HT-29 (cell line): Measurements from ENCODE around the gene RGPD3. TPM values are rescaled to one million over a fixed set of nuclear protein-coding genes. Genes with fewer than 3 reads are reported as not detected.
"Not testable (repeated sequence)": the region's sequence is repeated elsewhere in the genome, so short reads cannot be mapped to it uniquely, and the experiment has no call there.

Source experiments
- DNase-seq: peaks from one replicate; pipeline ENCODE4 v3.0.0-alpha.2; 2015; ENCODE audit warnings: low spot score
- total RNA-seq: library from RNA; depleted of rRNA; stranded (reverse); fragments of >200 nt; shearing (Covaris generic); gene quantifications from 2 replicates; pipeline ENCODE4 v1.2.3, GENCODE V29; 2014

Gene RGPD3
- total RNA-seq, 1 experiment from 2014 or later = not detected

DNA sequence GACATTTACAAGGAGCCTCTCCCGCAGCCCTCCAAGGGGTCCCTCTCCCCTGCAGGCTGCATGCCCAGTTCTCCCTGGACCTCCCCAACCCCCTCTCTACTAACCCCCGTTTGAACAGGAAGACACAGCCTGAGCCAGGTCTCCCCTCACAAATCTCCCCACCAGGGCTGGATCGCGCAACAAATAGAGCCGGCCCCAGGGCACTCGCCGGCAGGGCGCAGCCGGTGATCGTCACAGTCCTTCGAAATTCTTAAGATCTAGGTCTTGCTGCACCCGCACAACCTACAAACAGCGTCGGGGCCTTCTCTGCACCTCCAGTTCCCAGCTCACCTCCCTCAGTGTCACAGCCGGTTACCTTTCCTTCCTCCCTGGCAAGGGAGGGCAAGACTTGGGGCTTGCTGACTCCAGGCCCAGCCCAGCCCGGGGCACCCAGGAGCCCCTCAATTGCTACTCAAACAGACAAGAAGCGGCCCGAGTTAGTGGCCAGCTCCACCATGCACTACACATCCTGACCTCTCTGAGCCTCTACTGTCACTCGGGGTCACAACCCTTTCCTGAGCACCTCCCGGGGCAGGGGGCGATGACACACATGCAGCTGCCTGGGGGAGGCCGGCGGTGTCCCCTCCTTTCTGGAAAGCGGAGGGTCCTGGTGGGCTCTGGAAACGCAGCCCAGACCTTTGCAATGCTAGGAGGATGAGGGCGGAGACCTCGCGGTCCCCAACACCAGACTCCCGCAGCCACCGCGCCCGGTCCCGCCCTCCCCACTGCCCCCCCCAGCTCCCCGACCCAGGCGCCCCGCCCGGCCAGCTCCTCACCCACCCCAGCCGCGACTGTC is 18.6 kb upstream of the RGPD3 start, which contains the start of gene CD8B2:
TSS of gene CD8B2 (plus strand) at position 814 of the 835 bp plus-strand sequence. CDS start 63 bp downstream, outside the sequence.
- not testable (repeated sequence) for DNase-seq

DNA sequence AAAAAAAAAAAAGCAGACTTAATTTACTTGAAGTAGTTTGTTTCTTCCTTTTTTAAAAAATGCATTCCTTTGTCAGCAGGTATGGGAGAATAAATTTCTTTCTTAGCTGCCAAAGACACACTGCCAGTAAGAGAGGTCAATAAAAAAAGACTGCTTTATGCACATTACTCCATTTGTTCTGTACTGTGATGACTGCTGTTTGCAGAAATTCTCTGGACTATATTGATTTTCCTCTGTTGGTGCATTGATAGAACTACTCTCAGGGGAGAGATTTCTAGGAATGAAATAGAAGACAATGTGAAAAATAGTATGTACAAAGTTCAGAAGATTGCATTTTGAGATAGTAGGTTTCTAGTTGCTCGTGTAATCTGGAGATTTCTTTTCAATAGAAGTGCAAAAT is 11.3 kb upstream of the RGPD3 start:
- not testable (repeated sequence) for DNase-seq

DNA sequence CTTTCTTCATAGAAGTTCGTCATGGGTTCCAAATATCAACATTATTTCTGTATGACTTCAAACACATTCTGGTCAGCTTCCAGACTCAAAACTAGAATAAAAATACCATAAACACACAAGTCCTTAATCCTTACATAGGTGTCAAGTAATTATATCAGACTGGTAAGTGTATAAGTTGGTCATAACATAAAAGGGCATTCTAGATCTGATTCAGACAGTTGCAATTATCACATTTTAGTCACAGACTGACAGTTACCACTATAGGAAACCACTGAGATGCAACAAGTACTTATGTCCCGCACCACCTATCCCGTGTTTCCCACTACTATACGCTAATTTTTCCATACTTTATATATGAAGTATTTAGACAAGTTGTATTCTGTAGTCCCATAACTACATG is 9.4 kb upstream of the RGPD3 start:
- DNase-seq = not testable (repeated sequence)

DNA sequence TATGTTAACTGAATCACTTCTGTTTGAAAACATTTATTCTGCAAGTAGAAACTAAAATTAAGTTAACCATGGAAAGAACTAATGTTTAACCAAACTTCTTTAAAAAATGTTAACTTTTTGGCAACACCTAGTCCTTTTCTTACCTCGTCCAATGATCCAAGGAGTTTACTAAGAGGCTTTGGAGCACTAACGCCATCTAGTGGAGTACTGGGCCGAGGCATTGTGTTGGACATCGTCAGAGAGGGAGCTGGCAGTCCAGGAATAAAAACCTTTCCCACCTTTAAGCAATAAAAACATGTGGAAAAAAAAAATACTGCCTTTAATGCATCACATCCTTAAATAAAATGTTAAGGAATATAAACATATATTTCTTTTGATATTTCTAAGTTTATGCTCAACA is 2.4 kb upstream of the RGPD3 start:
- DNase-seq = not testable (repeated sequence)

DNA sequence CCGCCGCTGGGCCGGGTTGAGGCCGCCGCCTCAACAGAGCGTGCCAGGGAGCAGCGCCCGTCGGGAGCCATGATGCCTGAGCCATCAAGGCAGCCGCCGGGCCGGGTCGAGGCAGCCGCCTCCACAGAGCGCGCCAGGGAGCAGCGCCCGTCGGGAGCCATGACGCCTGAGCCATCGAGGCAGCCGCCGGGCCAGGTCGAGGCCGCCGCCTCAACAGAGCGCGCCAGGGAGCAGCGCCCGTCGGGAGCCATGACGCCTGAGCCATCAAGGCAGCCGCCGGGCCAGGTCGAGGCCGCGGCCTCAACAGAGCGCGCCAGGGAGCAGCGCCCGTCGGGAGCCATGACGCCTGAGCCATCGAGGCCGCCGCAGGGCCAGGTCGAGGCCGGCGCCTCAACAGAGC is 697 bp downstream of the RGPD3 start:
- not testable (repeated sequence) for DNase-seq

DNA sequence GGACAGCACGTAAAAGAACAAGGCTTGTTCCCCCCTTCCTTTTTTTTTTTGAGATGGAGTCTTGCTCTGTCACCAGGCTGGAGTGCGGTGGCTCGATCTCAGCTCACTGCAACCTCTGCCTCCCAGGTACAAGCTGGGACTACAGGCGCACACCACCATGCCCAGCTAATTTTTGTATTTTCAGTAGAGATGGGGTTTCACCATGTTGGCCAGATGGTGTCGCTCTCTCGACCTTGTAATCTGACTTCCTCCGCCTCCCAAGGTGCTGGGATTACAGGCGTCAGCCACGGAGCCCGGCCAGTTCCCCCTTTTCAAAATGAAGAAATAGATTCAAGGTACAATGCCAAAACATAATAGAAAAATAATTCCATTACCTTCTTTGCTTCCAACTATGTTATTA is 6.3 kb downstream of the RGPD3 start:
- not testable (repeated sequence) for DNase-seq

DNA sequence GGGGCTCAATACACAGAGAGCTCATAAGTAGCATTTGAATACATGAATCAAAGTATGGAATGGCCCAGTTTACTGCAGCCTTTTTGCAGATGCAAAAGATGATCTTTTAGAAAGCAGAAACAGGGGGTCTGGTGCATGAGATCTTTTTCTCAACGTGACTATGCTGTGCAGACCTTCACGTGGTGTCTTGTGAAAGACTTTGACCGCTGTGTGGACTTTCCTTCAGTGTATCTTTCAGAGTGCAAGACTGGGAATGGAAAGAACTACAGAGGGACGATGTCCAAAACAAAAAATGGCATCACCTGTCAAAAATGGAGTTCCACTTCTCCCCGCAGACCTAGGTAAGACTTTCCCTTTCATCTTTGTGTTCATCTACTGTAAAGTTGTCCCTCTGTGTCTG is 77.5 kb downstream of the RGPD3 start:
- DNase-seq = not testable (repeated sequence)

DNA sequence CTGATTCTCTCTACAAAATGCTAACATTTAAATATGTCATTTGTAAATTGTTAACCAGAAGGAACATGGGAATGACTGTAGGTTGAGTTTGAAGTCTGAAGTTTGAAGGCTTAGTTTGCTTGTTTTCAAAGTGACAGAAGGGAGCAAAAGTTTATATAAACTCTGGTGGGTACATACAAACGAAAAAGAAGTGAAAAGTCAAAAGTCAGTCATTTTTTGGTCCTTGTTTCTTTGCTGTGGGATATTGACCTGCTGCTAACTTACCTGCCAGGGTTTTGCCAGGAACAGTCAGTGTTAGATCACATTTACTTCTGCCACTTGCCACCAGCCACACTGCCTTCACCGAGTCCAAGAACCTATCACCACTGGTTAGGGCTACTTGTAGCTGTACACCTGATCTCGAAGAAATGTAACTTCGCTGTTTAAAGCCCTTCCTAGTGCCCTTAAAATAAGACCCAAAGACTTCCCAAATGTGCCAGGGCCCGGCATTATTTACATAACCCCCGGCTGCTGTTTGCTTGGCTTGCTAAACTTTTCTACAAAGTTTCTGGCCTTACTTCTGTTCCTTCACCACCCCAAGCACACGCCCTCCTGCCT is 79.3 kb downstream of the RGPD3 start:
- not testable (repeated sequence) for DNase-seq

DNA sequence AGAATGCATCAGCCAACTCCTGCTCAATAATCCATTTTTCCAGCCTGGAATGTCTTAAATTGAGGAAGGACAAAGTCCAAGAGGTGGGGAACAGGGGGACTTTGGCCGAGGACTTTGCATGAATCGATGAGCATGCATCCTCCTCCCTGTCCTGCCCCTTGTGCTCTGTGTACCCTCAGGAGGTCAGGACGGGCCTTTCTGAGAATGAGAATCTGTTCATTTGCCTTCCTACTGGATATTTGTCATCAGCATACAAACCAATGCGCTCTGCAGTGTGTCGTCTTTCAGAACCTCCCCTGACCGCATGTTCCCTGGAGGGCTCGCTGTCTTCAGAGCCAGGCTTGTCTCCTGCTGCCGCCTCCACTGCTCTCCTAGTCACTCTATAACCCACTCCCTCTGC is 83.7 kb downstream of the RGPD3 start:
- not testable (repeated sequence) for DNase-seq

DNA sequence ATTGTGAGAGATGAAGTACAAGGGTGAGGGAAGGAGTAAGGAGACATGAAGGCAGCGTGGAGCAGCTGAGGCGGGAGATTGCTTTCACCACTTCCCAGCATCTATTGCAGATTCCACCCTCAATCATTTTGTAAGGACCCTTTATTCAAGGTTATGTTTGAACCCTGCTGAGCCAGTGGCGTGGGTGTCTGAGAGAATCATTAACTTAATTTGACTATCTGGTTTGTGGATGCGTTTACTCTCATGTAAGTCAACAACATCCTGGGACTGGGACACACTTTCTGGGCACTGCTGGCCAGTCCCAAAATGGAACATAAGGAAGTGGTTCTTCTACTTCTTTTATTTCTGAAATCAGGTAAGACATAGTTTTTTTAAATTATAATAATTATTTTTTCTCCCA is 86.3 kb downstream of the RGPD3 start:
- DNase-seq = not testable (repeated sequence)

DNA sequence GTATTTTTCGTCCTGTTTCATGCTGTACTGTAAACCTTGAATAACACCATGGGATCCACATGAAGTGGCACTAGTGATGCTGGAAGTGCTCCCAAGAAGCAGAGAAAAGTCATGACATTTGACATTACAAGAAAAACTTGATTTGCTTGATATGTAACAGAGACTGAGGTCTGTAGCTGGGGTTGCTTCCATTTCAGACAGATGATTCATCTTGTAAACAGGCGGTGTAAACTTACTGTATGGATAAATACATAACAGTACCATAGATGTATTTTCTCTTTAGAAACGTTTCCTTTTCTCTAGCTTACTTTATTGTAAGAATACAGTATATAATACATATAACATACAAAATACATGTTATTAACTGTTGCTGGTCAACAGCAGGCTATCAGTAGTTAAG is 88.6 kb downstream of the RGPD3 start:
- not testable (repeated sequence) for DNase-seq

DNA sequence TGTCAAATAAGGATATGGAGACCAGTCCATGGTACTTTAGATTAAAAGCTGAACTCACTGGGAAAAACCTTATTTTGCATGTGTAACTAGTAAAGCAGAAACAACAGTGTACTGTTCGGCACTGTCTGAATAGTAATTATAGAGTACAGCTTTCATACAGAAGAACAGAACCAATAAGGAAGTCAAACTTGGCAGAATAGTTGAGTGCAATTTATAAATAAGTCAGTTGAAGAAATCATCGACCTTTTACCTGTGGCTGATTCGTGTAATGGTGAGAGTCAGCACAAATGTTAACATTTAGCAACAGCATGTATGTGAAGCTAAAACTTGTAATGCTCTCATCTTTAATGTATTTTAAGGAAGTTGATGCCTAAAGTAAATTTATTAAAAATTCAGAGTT is 99.0 kb downstream of the RGPD3 start:
- DNase-seq = not testable (repeated sequence)

DNA sequence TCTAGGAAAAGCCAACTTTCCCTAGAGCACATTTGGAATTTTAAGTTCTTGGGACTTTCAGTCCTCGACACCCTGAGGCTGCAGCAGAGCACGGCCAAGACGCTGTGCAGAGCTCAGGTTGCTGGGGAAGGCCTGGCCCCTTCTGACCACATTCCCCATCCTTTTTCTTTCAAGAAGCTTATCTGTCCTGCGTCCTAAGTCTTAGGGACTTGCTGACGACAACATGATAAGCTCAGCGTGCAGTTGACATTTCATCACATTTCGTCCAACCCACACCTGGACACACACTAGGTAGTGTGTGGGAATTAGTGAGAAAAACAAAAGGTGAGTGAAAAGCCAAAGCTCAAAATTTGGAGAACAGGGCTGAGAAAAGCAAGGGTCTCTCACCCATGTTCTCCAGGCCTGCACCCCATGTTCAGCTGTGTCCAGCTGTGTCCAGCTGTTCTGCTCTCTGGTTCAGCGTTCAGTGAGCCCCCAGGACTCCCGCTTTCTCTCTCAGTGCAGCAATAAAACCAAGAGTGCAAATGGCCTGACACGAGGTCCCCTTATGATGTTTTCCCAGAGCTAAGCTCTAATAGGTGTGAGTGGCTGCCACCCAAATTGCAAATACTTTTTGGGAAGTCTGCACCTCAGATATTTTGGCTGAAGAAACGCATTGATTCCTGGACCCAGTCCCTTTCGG is 101.9 kb downstream of the RGPD3 start:
- DNase-seq = no peak

DNA sequence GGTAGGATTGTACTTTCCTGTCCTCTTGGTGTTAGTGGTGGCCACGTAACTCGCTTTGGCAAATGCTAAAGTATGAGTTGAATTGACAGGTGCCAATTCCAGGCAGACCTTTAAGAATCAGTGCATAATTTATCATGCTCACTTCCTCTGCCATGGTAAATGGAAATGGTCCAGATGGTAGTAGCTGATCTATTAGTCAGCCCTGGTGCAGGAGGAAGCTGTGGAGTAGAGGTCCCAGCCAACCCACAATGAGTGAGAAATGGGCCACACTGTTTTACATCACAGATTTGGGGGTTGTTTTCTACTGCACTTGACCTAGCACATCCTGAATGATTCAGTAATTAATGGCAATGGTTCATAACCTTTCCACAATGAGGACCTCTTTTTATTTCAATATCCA is 104.4 kb downstream of the RGPD3 start:
- no peak for DNase-seq

DNA sequence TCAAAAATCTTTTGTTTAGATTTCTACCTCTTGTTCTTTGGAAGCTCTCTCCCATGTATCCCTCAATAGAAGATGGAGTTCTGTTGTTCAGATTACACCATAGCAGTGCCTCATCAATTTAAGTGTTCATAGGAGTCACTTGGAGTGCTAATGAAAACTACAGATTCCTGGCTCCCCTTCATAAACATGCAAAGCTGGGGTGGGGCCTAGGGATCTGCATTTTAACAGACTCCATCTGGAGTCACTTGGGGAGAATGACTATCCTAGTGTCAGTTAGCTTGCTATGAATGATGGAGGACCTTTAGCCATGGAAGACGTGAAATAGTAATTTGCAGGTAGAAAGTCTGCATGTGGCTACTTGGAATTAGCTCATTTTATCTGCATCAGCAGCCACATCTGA is 105.4 kb downstream of the RGPD3 start:
- no peak for DNase-seq

DNA sequence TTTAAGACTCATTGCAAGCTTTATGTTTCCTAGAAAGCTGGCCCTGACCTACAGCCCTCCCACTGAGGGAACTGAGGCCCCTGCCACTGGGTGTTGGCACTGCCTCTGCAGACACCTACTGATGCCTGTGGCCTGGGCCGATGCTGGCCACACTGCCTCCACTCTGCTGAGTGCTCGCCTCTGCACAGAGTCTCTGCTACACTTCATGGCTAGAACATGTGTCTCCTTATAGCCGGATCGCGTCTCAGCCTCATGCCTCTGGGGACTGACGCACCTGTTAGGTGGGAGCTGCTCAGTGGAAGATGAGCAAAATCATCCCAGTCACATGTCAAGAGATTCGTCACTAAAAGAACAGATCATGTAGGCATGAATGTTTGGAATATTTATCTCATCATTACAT is 108.7 kb downstream of the RGPD3 start:
- no peak for DNase-seq

DNA sequence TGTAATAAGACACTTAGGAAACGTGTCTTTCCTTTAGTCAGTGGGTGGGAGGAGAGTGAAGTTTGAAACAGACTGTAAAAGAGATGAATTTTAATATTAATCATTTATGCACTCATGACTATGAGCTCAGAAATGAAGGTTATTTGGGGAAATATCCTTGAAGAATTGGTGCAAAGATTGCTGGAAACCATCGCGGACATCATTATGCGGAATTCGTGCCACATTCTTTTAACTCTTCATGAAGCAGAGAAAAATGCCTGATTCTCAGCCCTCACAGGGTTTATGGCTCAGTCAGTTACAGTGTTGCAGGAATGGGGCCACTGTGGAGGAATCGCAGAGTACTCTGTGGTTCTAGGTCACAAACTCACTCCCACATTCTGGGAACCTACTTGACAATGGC is 109.7 kb downstream of the RGPD3 start:
- no peak for DNase-seq

DNA sequence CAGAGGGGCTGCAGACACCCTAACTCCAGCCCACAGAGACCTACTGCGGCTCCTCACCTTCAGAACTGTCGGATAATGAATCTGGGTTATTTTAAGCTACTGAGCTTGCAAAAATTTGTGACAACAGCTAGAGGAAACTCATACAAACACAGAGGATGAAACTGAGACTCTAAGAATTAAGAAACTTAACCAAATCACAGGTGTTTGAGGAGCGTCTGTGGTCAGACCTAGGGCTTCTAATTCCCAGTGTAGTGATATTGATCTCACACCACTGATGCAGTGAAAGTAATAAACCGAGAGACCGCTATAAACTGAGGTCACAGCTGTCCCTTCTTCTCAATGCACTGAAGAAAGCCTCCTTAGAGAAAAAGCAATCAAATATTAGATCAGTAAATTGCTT is 110.1 kb downstream of the RGPD3 start:
- no peak for DNase-seq

DNA sequence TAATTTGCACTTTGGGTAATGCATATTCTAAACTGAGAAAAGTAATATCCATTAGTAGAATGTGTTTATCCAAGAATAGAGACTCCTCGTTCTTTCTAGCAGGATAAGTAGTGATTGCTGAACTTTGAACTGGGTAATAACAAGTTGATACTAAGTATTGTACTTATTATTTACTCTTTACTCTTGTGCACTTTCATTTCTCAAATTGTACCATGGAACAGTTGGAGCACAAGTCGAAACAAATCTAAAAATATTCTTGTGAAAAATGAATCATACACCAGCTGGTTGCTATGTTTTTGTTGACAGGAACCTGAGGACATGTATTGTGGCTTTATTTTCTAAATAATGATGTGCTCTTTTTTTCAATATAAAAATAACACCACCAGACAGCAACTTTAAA is 111.9 kb downstream of the RGPD3 start:
- no peak for DNase-seq

DNA sequence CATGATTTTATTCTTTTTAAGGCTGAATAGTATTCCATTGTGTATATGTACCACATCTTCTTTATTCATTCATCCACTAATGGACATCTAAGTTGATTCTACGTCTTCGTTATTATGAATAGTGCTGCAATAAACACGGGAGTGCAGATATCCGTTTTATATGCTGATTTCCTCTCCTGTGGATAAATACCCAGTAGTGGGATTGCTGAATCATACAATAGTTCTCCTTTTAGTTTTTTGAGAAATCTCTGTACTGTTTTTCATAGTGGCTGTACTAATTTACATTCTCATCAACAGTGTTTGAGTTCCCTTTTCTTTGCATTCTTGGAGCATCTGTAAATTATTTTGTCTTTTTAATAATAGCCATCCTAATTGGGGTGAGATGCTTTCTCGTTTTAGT is 114.5 kb downstream of the RGPD3 start:
- DNase-seq = no peak

DNA sequence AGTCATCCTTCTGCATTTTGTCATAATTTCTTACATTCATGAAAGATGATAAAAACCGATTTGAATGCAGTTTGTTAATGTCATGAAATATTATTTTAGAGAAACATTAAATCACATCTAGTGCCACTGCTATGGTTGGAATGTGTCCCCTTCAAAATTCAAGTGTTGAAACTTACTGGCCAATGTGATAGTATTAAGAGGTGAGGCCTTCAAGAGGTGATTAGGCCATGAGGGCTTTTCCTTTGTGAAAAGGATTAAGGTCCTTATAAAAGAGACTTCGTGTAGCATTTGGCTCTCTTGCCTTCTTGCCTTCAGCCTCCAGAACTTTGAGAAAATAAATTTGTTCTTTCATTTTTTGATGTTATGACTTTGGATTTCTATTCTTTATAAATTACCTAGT is 117.2 kb downstream of the RGPD3 start:
- no peak for DNase-seq

DNA sequence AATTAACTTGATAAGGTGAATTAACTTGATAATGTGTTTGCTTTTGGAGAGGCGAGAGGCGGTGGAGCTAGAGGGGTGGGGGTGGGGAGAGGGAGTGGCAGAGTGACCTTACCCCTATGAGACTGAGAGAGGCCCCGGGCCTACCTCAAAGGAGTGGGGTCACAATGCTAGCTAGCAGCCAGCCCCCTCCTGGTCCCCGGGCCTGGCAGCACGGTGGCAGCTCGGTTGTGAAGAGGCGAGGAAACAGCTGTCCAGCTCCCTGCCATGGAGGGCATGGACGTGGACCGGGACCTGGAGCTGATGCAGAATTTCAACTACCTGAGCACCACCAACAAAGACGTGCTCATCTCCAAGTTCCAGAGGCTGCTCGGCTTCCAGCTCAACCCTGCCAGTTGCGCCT is 123.9 kb downstream of the RGPD3 start:
- no peak for DNase-seq

DNA sequence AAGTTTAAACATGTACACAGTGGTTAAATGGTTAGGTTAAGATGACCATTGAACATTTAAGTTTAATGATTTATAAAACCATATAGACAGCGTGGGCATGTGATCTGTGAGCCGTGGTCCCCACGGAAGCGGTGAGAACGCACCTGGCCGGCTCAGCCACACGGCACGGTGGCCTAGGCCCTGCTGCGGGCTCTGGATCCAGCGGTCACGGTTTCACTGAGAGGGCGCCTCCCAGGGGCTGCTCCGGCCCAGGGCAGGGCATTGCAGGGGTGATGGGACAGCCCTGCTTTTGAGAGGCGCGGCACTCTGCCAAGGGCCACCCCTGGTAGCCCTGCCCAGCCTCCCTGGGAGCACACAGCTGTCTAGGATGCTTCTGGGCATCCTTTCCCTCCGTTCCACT is 124.9 kb downstream of the RGPD3 start:
- DNase-seq = no peak
